Hindlimb muscle (tissue), 1 donor: ENCODE data around the gene USP31. TPM values are rescaled to one million over a fixed set of nuclear protein-coding genes. Genes with fewer than 3 reads are reported as not detected.
"Not testable (repeated sequence)": the region's sequence is repeated elsewhere in the genome, so short reads cannot be mapped to it uniquely, and the experiment has no call there.

Experiments used
- DNase-seq: peaks from one replicate; pipeline ENCODE4 v3.0.0-alpha.2; 2013
- polyA plus RNA-seq: library from polyadenylated mRNA; unstranded; fragments of 120-200 nt; gene quantifications from one replicate; pipeline ENCODE4 v1.2.1, GENCODE V29; 2013; ENCODE audit not compliant: insufficient read length

The USP31 gene
- polyA plus RNA-seq, 1 donor = 6.4 TPM

DNA sequence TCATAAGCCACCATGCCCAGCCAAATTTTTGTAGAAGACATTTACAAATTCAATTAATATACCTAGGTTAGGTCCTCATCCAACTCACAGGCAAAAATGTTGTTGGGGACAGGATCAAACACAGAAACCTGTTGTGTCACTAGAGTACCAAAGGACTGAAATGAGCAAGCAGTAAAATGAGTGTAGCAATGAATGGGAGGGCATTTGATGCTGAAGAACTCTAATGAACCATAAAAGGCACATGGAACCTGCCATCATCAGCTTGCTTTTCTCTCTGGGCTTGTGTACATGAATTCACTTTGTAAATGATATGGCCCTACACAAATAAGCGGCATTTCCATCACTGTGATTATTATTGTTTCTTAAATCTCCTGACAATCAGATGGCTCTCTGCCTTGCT is 17.8 kb downstream of the USP31 start:
- DNase-seq = no peak

DNA sequence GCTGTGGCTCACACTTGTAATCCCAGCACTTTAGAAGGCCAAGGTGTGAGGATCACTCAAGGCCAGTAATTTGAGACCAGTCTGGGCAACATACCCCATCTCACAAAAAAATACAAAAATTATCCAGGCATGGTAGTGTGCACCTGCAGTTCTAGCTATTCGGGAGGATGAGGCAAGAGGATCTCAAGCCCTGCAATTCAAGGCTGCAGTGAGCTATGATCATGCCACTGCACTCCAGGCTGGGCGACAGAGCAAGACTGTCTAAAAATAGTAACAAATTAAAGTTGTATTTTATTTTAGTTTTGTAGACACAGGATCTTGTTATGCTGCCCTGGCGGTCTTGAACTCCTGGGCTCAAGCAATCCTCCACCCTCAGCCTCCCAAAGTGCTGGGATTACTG is 18.2 kb downstream of the USP31 start:
- no peak for DNase-seq

DNA sequence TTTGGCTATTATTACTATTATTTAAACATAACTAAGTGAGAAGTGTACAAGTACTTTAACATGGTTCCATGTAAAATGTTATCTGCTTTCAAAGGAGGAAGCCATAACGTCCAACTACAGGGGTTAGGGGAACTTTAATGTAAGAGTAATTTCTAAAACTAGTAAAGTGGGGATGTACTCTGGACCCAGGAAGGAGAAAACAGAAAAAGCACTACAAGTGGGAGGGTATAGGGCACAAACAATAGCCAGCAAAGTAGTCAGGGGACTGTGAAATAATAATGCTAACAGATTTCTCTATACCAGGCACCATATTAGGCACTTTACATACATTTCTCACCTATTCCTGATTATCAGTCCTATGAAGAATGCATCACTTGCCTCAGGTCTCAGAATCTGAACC is 19.6 kb downstream of the USP31 start:
- no peak for DNase-seq

DNA sequence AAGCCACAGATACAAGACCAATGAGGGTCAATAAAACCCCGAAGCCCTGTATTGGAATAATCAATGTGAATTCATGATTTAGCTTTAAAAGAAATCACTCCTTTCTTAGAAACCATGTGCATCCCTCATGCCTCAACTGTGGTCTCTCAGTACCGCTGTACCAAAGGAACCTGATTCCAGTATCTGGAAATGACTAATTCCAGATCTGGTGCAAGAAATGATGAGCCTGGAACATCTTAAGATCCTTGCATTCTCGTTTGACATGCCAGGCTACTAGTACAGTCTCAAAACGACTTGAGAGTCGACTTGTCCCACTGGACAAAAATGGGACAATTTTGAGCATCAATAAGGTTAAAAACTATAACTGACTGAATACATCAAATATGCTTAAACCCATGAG is 21.2 kb downstream of the USP31 start:
- no peak for DNase-seq

DNA sequence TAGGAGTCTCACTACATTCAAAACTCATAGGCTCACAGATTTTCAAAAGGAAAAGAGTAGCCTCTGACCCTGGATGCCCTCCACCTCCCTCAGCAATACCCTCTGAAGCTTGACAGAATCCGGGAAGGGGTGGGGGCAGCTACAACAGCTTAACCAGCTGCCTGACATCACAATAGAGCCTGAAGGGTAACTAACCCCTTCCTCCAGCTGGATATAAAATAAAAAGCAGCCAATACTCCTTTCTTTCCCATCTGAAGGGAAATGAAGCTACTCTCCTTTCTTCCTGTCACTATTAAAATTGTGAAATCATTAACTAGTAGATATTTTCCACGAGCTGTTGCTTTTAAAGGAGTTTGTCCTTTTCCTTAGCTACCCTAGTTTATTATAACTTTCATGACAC is 24.0 kb downstream of the USP31 start:
- DNase-seq = no peak

DNA sequence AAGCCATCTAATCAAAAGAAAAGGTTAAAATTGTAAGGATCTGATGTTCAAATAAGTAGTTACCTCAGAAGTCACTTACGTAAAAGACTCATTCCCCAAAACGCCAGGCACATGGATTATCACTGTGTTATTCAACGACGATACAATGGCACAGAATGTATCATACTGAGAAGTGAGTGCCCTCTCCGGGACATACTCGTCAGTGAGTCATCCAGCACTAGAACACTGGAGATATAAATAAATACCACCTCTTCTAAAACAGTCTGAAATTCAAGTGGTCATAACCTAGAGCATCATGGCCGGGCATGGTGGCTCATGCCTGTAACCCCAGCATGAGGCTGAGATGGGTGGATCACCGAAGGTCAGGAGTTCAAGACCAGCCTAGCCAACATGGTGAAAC is 24.9 kb downstream of the USP31 start:
- no peak for DNase-seq

DNA sequence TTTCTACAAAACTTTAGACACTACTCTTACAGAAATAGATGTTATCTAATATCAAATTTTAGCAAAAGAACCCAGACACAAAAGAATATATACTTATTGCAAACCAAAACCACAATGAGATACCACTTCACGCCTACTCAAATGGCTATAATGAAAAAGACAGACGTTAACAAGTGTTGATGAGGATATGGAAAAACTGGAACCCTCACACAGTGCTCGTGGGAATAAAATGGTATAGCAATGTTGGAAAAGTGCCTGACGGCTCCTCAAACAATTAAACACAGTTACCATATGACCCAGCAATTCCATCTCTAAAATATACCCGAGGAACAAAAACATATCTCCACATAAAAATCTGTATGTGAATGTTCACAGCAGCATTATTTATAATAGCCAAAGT is 27.1 kb downstream of the USP31 start:
- DNase-seq = no peak

DNA sequence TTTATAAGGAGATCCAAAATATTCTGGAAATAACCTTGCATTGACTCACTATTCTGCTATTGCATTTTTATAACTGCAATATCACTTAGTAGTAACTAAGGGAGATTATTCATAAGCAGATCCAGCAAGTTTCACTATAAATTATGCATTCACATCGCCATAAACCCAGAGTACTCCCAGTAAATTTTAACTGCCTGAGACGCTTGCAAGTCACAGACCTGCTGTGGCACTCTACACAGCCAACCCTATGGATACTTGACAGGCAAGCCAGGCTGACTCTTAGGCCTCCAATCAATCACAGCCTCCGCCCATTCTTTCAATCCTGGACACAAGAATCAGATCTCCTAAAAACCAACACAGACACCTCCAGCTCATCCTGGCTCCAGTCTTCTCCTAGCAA is 28.2 kb downstream of the USP31 start:
- peak; percentile 25 for DNase-seq

DNA sequence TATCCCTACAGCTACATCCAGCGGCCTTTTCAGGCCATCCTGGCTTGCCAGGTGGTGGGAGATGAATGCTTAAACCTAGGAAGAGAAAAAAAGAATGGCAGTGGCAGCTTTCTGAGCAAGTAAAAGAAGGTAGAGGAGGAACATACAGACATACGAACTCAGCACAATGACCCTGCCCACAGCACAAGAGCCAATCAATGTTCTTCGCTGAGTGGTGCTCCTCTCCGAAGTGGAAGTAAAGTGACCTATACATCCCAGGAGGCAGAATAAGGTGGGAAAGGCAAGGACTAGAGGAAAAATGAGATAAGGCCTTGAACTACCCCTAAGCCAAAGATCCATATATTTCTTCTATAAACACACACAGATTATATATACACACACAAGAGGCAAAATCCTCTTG is 28.7 kb downstream of the USP31 start:
- no peak for DNase-seq

DNA sequence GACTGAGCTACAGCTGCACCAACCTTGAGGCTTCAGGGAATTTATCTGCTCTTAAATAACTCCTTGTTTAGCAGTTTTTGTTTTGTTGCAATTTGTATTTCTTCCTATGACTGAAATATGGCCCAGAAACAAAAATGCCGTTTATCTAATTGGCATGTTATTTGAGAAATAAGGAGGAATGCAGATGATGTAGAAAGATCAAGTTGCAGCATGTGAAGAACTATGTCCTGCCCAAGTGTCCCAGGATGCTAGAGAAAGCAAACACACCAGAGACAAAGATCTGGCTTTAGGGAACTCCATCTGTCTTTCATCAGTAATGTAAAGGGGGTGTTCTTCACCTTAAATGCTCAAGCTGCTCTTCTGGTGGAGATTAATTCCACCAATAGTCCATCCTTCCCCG is 29.7 kb downstream of the USP31 start:
- no peak for DNase-seq

DNA sequence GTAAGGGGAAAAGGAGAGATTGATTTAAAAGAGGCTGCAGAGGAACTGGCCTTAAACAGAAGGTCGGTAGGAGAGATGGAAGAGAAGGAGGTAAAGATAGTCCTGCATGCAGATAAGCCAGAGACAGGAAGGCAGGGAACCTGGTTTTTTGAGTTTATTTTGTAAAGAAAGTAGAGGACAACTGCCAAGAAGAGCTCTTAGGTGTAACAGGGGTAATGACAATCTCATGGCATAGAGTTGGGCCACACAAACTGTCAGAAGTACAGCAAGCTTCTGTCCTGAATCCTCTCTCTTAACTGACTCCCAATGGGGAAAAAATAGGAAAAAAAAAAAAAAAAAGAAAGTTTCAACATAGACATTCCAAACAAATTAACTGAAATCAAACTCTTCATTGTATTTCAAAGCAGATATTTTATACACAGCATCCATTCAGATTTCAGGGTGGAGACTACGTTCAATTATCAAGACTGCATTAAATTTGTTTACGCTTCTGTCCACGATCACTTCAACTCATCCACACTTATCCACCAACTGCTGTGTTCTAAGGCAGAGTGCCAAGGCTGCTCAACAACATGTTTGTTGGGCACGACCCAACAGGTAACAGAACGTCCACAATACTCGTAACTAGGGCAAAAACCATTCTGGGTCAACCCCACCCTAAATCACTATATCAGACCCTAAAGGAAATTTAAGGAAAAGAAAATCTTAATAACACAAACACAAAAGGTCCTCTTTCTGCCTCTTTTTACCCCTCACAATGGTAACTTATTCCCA is 34.9 kb downstream of the USP31 start:
- DNase-seq = no peak

DNA sequence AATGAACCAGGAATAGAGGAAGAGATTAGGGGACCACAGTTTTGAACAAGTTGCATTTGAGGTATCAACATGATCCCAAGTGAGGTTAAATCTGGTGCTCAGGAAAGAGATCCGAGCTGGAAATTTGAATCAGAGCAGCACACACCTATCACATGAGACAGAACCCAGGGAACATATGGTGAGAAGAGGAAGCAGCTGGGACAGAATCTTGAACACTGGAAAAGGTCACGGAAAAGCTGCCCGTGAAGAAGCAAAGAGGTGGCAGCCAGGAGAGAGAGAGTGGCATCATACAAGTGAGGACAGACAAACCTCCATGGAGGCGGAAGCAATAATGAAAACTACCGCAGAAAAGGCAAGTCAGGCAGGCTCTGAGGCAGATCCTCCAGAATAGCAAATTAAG is 36.1 kb downstream of the USP31 start:
- no peak for DNase-seq

DNA sequence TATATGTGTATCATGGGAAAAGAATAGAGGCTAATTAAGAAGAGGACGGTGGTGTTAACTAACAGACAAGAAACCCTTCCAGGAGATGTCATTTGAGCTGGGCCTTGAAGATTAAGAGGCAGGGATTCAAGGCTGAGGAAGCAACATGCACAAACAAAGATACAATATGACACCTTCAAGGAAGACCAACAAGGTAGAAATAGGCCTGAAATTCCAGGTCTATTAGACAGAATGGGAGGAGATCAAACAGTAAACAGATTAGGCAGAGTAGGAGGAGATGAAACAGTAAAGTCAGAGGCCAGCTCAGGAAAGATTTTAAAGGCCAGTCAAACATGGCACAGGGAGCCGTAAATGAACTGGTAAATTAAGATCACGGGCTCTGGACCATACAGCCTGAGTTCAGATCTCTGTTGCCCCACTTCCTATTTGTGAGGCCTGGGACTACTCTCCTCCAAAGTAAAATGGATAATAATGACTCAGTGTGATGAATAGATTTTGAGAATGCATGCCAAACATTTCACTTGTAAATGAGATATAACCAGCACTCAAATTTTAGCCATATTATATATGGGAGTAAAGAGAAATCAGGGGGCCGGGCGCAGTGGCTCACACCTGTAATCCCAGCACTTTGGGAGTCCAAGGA is 38.9 kb downstream of the USP31 start:
- DNase-seq = no peak

DNA sequence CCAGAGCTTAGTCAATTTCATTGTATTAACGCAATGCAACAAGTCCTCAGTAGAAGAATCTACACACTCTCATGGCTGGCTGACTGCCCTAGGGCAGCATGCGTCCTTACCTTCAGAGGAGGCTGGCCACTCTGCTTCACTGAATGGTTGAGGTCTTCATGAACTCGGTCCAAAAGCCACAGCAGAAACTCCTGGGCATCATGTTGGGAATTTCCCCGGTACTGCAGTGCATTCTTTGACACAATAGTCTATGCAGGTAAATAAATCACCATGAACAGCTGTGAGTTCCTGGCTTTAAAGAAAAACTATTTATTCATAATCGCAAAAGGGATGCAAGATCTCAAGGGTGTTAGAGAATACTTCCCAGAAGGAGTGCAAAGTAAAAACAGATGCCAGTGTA is 41.3 kb downstream of the USP31 start:
- no peak for DNase-seq

DNA sequence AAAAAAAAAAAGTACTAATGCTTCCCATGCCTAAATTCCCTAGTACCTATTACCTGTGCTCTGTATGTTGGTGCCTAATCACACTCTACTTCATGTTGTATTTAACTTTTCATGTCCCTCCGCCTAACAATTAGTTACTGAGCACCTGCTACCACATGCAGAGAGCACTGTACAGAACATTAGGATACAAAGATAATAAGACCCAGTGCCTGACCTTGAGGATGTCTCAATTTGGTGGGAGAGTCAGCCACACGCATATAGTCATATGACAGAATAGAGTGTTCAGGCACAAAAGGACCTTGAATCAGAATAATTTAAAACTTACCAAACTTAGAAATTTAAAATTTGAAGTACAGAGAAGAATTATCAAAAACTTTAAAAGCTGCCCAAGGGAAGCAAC is 42.1 kb downstream of the USP31 start:
- DNase-seq = no peak

DNA sequence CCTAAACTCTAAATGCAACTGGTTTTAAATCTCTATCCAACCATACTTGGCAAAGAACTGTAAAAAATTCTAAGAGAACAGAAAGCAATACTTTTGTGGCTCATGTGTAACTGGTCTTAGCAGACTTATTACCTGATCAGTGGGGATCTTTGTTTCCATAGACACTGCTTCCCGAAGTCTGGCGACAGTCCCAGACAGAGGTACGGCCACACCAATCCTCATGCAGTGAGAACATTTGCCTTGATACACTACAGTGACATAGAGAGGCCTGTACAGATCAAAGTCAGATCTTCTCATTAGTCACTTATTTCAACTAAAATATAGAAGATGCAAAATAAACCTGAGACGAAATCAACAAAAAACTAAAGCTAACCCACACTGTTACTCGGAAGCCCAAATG is 43.9 kb downstream of the USP31 start:
- no peak for DNase-seq

DNA sequence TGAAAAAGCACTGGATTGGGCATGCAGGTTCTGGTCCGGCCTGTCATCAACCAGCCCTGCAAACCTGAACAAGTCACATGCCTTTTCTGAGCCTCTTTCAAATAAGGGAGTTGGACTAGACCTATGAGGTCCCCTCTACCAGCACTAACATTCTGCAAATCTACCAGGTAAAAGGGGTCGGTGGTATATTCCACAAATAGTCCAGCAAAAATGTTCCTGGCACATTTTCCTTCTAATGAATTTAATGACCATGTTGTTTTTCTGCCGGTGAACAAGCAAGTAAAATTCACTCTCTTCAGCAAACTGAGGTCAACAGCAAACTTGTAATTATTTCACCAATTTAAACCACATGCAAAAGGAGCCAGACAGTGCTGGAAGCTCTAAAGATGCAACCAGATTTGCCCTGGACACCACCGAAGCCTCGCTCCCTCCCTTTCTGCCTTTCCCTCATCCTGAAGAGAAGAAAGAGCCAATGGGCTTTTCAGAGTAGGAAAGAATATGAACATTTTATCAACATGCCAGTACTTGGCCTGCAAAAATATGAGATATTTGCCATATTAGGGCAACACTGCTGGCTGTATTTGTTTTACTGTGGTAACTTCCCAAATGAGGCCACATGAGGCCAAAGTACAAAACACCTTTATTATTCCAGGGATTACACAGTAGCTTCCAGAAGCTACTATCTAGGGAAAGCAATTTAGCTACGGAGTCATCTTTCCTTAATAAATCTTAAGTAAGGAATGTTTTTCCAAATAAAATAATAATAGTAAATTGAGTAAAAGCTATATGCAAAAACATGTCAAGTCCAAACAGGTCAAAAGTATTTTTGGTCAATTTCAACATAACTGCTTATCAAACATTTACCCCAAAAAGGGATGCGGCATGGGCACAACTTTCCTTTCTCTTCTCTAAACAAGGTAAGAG is 45.0 kb downstream of the USP31 start:
- no peak for DNase-seq

DNA sequence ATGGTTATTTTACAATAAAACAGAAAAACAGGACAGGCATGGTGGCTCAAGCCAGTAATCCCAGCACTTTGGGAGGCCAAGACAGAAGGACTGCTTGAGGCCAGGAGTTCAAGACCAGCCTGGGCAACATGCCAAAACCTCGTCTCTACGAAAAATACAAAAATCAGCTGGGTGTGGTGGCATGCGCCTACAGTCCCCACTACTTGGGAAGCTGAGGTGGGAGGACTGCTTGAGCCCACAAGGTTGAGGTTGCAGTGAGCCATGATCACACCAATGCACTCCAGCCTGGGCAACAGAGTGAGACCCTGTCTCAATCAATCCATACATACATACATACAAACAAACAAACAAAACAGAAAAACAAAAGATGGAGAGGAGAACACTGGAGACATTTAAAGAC is 45.6 kb downstream of the USP31 start:
- DNase-seq = no peak

DNA sequence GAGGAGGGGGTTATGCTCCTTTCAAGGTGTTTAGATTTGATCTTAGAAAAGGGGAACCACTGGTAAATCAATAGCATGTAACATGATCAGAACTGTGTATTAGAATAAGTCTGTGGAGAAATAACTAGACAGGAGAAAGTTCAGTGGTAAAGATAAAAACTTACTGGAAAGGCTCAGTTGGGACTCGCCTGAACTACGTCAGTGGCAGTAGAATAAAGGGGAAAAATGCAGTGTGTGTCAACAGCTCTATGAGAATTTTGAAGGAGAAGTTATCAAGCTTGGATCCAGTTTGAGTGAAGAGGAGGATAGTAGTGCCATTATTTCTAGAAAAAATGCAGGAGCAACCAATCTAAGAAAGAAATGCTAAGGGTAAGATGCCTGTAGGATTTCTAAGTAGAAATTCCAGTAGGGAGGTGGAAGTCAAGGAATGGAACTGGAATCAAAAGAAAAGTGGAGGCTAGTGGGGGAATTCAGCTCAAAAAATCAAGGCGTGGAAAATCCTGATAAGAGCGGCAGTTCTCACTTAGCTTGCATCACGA is 48.2 kb downstream of the USP31 start:
- DNase-seq = no peak

DNA sequence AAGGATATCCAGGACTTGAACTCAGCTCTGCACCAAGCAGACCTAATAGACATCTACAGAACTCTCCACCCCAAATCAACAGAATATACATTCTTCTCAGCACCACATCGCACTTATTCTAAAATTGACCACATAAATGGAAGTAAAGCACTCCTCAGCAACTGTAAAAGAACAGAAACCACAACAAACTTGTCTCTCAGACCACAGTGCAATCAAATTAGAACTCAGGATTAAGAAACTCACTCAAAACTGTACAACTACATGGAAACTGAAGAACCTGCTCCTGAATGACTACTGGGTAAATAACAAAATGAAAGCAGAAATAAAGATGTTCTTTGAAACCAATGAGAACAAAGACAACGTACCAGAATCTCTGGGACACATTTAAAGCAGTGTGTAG is 52.8 kb downstream of the USP31 start:
- DNase-seq = not testable (repeated sequence)

DNA sequence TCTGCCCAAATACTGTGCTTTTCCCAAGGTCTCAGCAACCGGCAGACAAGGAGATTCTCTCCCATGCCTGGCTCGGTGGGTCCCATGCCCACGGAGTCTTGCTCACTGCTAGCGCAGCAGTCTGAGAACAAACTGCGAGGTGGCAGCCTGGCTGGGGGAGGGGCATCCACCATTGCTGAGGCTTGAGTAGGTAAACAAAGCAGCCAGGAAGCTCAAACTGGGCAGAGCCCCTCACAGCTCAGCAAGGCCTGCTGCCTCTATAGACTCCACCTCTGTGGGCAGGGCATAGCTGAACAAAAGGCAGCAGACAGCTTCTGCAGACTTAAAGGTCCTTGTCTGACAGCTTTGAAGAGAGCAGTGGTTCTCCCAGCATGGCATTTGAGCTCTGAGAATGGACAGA is 55.1 kb downstream of the USP31 start:
- not testable (repeated sequence) for DNase-seq

DNA sequence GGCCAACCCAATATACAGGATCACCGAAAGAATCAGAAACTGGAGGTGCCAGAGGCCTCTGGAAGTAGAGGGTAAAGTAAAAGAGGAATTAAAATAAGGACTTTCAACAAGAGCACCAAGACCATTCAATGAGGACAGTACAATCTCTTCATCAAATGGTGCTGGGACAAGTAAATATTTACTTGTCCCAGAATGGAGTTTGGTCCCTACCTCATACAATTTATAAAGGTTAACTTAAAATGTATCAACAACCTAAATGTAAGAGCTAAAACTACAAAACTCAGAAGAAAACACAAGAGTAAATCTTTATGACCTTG is 56.5 kb downstream of the USP31 start:
- no peak for DNase-seq

DNA sequence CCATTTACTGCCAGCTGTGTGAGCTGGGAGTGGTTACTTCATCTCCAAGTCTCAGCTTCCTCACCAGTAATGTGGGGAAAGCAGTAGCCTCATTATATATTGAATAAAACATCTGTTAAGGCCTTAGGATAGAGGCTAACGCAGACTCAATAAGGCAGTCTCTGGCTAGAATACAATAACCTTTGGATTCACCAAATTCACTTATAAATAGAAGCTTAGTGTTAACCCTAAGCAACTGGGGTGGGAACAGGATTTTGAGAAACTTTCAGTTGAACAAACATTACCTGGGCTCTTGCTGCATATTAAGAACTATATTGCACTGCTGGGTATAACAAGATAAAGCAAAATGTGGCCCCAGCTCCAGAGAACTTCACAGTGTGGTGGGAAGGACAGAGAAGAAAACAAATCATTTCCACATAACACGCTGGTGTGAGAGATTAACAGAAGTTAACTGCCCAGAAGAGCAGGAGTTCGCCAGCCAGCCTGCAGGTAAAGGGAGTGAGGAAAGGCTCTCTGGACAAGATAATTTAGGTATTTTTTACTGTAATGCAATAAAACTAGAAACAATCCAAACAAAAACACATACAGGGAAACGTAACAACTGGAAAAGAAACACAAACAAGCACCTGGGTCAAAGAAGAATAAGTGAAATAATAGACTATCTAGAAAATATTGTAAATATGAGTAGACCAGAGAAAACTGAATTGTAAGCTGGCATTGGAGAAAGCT is 57.0 kb downstream of the USP31 start:
- DNase-seq = no peak
